AG04450 (cell line): Measurements from ENCODE around the gene AFP. TPM values are rescaled to one million over a fixed set of nuclear protein-coding genes. Genes with fewer than 3 reads are reported as not detected.
"Not testable (repeated sequence)": the region's sequence is repeated elsewhere in the genome, so short reads cannot be mapped to it uniquely, and the experiment has no call there.

Experiments used
- CTCF ChIA-PET: fragments of 300-600, 350-600 bp; formaldehyde crosslinking; extraction: SDS; loops from one replicate; lab custom pipeline; 2022; ENCODE audit warnings: antibody characterized with exemption, inconsistent platforms; lab: Charles Lee
- POLR2A ChIA-PET: fragments of 350-600 bp; formaldehyde crosslinking; extraction: SDS; loops from one replicate; lab custom pipeline; 2021; ENCODE audit warnings: antibody characterized with exemption, inconsistent platforms; lab: Yijun Ruan, JAX
- DNase-seq: peaks from one replicate; pipeline ENCODE4 v3.0.0-alpha.2; 2011; ENCODE audit warnings: low read depth, low spot score
- H3K27ac ChIP-seq: one replicate; pipeline ENCODE4 v1.5.1; 2012; ENCODE audit warnings: low read depth, low read length, control low read depth
- H3K27me3 ChIP-seq: one replicate; pipeline ENCODE4 v1.6.0; 2012; ENCODE audit warnings: low read length; ENCODE audit not compliant: control insufficient read depth, insufficient read depth
- H3K4me3 ChIP-seq: 2 replicates; pipeline ENCODE4 v1.5.1; 2011; ENCODE audit warnings: mild to moderate bottlenecking, low read depth, low read length, control low read depth
- H3K9me3 ChIP-seq: 2 replicates; pipeline ENCODE4 v1.5.1; 2012; ENCODE audit warnings: low read length; ENCODE audit not compliant: control insufficient read depth, insufficient read depth
- polyA minus RNA-seq: library from RNA; depleted of rRNA, polyadenylated mRNA; stranded (reverse); fragments of >200 nt; gene quantifications from 2 replicates; pipeline ENCODE4 v1.2.3, GENCODE V29; 2011; rRNA and poly(A)+ RNA removed
- polyA plus RNA-seq: library from polyadenylated mRNA; depleted of rRNA; stranded (reverse); fragments of >200 nt; gene quantifications from 2 replicates; pipeline ENCODE4 v1.2.3, GENCODE V29; 2011; rRNA removed
- TF ChIP-seq, protein P1 (sequence below): IDR thresholded peaks from 2 replicates; pipeline ENCODE4 v1.5.1; 2011; ENCODE audit warnings: low read depth, low read length, control low read depth, inconsistent platforms

AFP gene
- 0.83 and 1.1 TPM in 2 replicates for polyA plus RNA-seq
- not detected in 2 replicates for polyA minus RNA-seq

DNA sequence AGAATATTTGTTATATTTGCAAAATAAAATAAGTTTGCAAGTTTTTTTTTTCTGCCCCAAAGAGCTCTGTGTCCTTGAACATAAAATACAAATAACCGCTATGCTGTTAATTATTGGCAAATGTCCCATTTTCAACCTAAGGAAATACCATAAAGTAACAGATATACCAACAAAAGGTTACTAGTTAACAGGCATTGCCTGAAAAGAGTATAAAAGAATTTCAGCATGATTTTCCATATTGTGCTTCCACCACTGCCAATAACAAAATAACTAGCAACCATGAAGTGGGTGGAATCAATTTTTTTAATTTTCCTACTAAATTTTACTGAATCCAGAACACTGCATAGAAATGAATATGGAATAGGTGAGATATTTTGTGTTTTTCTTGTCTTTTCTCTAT is at the start of gene AFP:
TSS of gene AFP (plus strand) at position 238 of the 400 bp plus-strand sequence. CDS start at position 280, 42 bp downstream.
- TF ChIP-seq, protein P1, sequence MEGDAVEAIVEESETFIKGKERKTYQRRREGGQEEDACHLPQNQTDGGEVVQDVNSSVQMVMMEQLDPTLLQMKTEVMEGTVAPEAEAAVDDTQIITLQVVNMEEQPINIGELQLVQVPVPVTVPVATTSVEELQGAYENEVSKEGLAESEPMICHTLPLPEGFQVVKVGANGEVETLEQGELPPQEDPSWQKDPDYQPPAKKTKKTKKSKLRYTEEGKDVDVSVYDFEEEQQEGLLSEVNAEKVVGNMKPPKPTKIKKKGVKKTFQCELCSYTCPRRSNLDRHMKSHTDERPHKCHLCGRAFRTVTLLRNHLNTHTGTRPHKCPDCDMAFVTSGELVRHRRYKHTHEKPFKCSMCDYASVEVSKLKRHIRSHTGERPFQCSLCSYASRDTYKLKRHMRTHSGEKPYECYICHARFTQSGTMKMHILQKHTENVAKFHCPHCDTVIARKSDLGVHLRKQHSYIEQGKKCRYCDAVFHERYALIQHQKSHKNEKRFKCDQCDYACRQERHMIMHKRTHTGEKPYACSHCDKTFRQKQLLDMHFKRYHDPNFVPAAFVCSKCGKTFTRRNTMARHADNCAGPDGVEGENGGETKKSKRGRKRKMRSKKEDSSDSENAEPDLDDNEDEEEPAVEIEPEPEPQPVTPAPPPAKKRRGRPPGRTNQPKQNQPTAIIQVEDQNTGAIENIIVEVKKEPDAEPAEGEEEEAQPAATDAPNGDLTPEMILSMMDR = no peak
- POLR2A ChIA-PET = no interaction called here
- CTCF ChIA-PET = interaction anchor here (4.2 kb wide), 1 partner anchor 11 kb away, joined by 26 read pairs; no protein-coding TSS in a partner anchor

DNA sequence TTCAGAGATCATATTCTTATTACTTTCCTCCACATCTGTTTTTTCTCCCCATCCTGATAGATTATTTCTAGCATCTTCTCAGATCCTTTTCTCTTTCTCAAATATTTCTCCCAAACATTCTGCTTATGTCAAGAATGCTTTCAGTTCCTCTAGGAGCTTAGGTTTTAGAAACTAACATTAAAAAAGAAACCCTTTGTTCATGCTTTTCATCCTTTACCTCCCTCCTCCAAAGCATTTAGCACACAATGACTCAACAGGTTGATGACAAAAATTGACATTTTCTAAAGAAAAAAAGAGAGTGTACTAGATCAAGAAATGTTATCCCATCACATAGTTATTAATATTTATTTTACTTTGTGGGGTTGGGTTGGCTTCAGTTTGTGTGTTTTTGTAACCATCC is 48.5 kb upstream of the AFP start:
- Histone ChIP-seq H3K27me3 (no peaks in the 10 kb centered on the region), H3K27ac (no peak overlapping the region), H3K4me3 (no peak overlapping the region), H3K9me3 (no peaks in the 10 kb centered on the region)
- DNase-seq = no peak
- POLR2A ChIA-PET = no interaction called here
- TF ChIP-seq, protein P1 = no peak
- CTCF ChIA-PET = no interaction called here

More for the DNA sequence above, at the start of gene AFP:
- H3K4me3 ChIP-seq = no peak within 1 kb of the TSS
- no peaks in the 10 kb centered on the region for H3K9me3 ChIP-seq
- H3K27me3 ChIP-seq = no peaks in the 10 kb centered on the region
- no peak for DNase-seq
- no peak within 1 kb of the TSS for H3K27ac ChIP-seq

DNA sequence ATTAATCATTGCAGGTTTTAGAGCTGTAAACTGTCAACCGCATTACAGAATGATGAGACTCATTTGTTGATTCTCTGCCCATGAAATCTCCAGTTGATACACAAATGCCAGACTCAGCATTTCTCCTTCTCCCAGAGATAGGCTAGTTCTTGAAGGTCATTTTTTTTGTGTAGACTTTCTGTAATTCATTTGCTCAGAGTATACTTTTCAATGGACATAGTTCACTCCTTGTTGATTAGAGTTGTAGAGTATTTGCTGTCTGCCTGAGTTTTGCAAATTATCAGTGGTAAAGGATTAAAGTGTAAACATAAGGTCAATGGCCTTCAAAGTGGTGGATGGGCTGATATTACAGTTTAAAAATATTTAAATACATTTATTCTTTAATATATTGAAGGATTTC is 47.1 kb upstream of the AFP start:
- ChIA-PET CTCF (interaction anchor here (1.3 kb wide), 1 partner anchor 57 kb away, joined by 4 read pairs; no protein-coding TSS in a partner anchor), POLR2A (no interaction called here)

DNA sequence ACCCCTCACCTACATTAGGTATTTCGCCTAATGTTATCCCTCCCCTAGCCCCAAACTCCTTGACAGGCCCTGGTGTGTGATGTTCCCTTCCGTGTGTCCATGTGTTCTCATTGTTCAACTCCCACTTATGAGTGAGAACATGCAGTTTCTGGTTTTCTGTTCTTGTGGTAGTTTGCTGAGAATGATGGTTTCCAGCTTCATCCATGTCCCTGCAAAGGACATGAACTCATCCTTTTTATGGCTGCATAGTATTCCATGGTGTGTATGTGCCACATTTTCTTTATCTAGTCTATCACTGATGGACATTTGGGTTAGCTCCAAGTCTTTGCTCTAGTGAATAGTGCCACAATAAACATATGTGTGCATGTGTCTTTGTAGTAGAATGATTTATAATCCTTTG is 46.4 kb upstream of the AFP start:
- DNase-seq, H3K27me3 ChIP-seq, POLR2A ChIA-PET, H3K27ac ChIP-seq, H3K4me3 ChIP-seq, H3K9me3 ChIP-seq: not testable (repeated sequence)
- CTCF ChIA-PET = interaction anchor here (1.3 kb wide), 1 partner anchor 56 kb away, joined by 4 read pairs; no protein-coding TSS in a partner anchor

More for the DNA sequence above, 47.1 kb upstream of the AFP start:
- no peaks in the 10 kb centered on the region for H3K27me3 ChIP-seq
- no peak for DNase-seq
- TF ChIP-seq, protein P1 = no peak
- no peak overlapping the region for H3K27ac ChIP-seq
- no peaks in the 10 kb centered on the region for H3K9me3 ChIP-seq
- H3K4me3 ChIP-seq = no peak overlapping the region

DNA sequence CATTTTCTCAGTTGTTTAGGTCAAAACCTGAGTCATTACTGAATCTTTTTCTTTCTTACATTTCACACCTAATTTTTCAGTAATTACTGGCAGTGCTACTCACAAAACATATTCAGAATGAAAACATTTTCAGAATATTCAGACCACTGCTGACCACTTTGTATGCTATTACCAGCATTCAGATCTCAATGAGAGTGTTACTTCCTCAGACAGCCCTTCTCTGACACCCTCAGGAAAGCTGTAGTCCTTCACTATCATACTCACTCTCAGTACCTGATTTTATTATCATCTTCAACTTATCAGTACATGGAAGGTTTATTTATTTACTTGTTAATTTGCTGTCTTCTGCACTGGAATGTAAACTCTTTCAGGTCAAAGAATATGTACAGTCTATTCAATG is 44.2 kb upstream of the AFP start:
- CTCF ChIA-PET = no interaction called here
- Histone ChIP-seq H3K4me3 (no peak overlapping the region), H3K9me3 (no peaks in the 10 kb centered on the region), H3K27me3 (no peaks in the 10 kb centered on the region), H3K27ac (no peak overlapping the region)
- no peak for DNase-seq
- TF ChIP-seq, protein P1 = no peak
- POLR2A ChIA-PET = no interaction called here
